Breast epithelium (tissue), 3 donors: ENCODE measurements around the gene SAP25.

ENCODE experiments used
- POLR2A ChIP-seq: fragments of 450-650 bp; IDR thresholded peaks from one replicate; pipeline ENCODE4 v1.6.1; 2016; ENCODE audit warnings: antibody characterized with exemption, mild to moderate bottlenecking, moderate library complexity
- POLR2AphosphoS5 ChIP-seq, 3 donors: sonication (generic); formaldehyde crosslinking; IDR thresholded peaks; one replicate each; pipeline ENCODE4 v1.6.1; 2017; ENCODE audit warnings: antibody characterized with exemption in 3 of 3
- TF ChIP-seq, protein P1 (sequence below), 3 donors: fragments of 450-650 bp; IDR thresholded peaks; one replicate each; pipeline ENCODE4 v1.5.1; 2016 to 2017; ENCODE audit warnings: antibody characterized with exemption in 3 of 3, mild to moderate bottlenecking in 3 of 3, moderate library complexity in 3 of 3

DNA sequence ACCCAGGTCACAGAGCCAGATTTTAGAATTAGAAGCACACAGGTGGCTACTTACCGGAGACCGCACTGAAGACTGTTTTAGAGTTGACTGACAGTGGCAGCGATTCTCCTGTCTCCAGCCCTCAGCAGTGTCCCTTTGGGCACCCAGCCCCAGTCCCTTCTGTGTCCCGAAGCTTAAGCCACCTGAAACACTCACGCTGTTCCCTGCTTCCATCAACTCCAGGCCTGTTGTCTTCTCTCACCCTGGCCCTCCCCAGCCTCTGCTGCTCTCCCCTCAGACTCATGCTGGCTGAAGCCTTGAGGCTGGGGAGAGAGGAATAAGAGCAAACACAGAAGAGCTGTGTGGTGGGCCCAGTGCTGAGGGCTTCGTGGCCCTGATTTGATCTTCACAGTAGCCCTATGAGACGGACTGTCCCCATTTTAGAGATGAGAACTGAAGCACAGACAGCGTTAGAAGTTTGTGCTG, 10.6 kb downstream of the SAP25 start:
- TF ChIP-seq, protein P1, sequence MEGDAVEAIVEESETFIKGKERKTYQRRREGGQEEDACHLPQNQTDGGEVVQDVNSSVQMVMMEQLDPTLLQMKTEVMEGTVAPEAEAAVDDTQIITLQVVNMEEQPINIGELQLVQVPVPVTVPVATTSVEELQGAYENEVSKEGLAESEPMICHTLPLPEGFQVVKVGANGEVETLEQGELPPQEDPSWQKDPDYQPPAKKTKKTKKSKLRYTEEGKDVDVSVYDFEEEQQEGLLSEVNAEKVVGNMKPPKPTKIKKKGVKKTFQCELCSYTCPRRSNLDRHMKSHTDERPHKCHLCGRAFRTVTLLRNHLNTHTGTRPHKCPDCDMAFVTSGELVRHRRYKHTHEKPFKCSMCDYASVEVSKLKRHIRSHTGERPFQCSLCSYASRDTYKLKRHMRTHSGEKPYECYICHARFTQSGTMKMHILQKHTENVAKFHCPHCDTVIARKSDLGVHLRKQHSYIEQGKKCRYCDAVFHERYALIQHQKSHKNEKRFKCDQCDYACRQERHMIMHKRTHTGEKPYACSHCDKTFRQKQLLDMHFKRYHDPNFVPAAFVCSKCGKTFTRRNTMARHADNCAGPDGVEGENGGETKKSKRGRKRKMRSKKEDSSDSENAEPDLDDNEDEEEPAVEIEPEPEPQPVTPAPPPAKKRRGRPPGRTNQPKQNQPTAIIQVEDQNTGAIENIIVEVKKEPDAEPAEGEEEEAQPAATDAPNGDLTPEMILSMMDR (IDR thresholded peaks at IDR 0.05), result no peak
- TF ChIP-seq POLR2A (no peak), POLR2AphosphoS5 (IDR thresholded peaks at IDR 0.05) (no peak)
